Nephron progenitor cell (in vitro differentiated cells): Measurements from ENCODE around the gene C16orf89.

ENCODE experiments used
- DNase-seq: peaks from one replicate; pipeline ENCODE4 v3.0.0; 2021
- H3K27ac Mint-ChIP-seq: 2 replicates; pipeline ENCODE4 v1.8.0; 2021; ENCODE audit warnings: mild to moderate bottlenecking, moderate library complexity, mixed read lengths
- H3K27me3 Mint-ChIP-seq: 2 replicates; pipeline ENCODE4 v1.8.0; 2021; ENCODE audit warnings: mild to moderate bottlenecking, low read depth, mixed read lengths; ENCODE audit not compliant: poor library complexity
- H3K36me3 Mint-ChIP-seq: 2 replicates; pipeline ENCODE4 v1.8.0; 2021; ENCODE audit warnings: low read depth, mixed read lengths
- H3K4me1 Mint-ChIP-seq: 2 replicates; pipeline ENCODE4 v1.8.0; 2021; ENCODE audit warnings: mixed read lengths
- H3K4me3 Mint-ChIP-seq: 2 replicates; pipeline ENCODE4 v1.8.0; 2021; ENCODE audit warnings: mild to moderate bottlenecking, moderate library complexity, mixed read lengths
- H3K9me3 Mint-ChIP-seq: 2 replicates; pipeline ENCODE4 v1.8.0; 2021; ENCODE audit warnings: mild to moderate bottlenecking, moderate library complexity, mixed read lengths
- CTCF ChIP-seq: fragments of 200-600 bp; sonication (generic); IDR thresholded peaks from 2 replicates; pipeline ENCODE4 v1.5.0; 2021; ENCODE audit warnings: antibody characterized with exemption

C16orf89 gene

GRCh38 chr16:5071681-5072333 is 6.1 kb upstream of the C16orf89 start, which contains the start of gene ALG1:
TSS of gene ALG1 (plus strand) at chr16:5071843. CDS start at chr16:5071850, 7 bp downstream.
- Mint-ChIP-seq H3K4me1 (peaks cover 15% of the 10 kb centered on the region), H3K36me3 (peaks cover 12% of the 10 kb centered on the region), H3K9me3 (peaks cover 3% of the 10 kb centered on the region), H3K27ac (peak within 1 kb of the TSS; percentile 89), H3K4me3 (peak within 1 kb of the TSS; percentile 94), H3K27me3 (peaks cover 5% of the 10 kb centered on the region)
- TF ChIP-seq CTCF: no peak
- peak; percentile 90 for DNase-seq

GRCh38 chr16:5071341-5071680 is 5.6 kb upstream of the C16orf89 start:
- Mint-ChIP-seq H3K4me3 (peak overlapping the region; percentile 94), H3K9me3 (peaks cover 3% of the 10 kb centered on the region), H3K27me3 (peaks cover 6% of the 10 kb centered on the region), H3K4me1 (peaks cover 15% of the 10 kb centered on the region), H3K27ac (peak overlapping the region; percentile 89), H3K36me3 (peaks cover 12% of the 10 kb centered on the region)
- TF ChIP-seq CTCF: no peak
- DNase-seq: no peak

GRCh38 chr16:5070431-5071186 is 4.9 kb upstream of the C16orf89 start:
- peaks cover 6% of the 10 kb centered on the region for H3K27me3 Mint-ChIP-seq
- no peak for DNase-seq
- no peak for TF ChIP-seq CTCF
- H3K4me1 Mint-ChIP-seq: peaks cover 15% of the 10 kb centered on the region
- no peak overlapping the region for H3K27ac Mint-ChIP-seq
- peaks cover 12% of the 10 kb centered on the region for H3K36me3 Mint-ChIP-seq
- H3K4me3 Mint-ChIP-seq: no peak overlapping the region
- peaks cover 3% of the 10 kb centered on the region for H3K9me3 Mint-ChIP-seq

GRCh38 chr16:5069854-5070253 is 4.1 kb upstream of the C16orf89 start:
- peaks cover 5% of the 10 kb centered on the region for H3K36me3 Mint-ChIP-seq
- peaks cover 6% of the 10 kb centered on the region for H3K27me3 Mint-ChIP-seq
- peaks cover 3% of the 10 kb centered on the region for H3K9me3 Mint-ChIP-seq
- no peak for TF ChIP-seq CTCF
- no peak overlapping the region for H3K4me3 Mint-ChIP-seq
- no peak for DNase-seq
- peaks cover 22% of the 10 kb centered on the region for H3K4me1 Mint-ChIP-seq
- H3K27ac Mint-ChIP-seq: no peak overlapping the region

- no peaks in the 10 kb centered on the region for H3K36me3 Mint-ChIP-seq
- no peak for DNase-seq
- TF ChIP-seq CTCF: no peak
- H3K27me3 Mint-ChIP-seq: peaks cover 6% of the 10 kb centered on the region
- peaks cover 26% of the 10 kb centered on the region for H3K4me1 Mint-ChIP-seq
- H3K4me3 Mint-ChIP-seq: no peak overlapping the region
- peaks cover 3% of the 10 kb centered on the region for H3K9me3 Mint-ChIP-seq
- no peak overlapping the region for H3K27ac Mint-ChIP-seq
Measured at GRCh38 chr16:5069048-5069447, 3.3 kb upstream of the C16orf89 start.

GRCh38 chr16:5066511-5066910 is 755 bp upstream of the C16orf89 start:
- Mint-ChIP-seq H3K36me3 (no peaks in the 10 kb centered on the region), H3K4me1 (peaks cover 24% of the 10 kb centered on the region), H3K27me3 (peaks cover 9% of the 10 kb centered on the region), H3K4me3 (no peak overlapping the region), H3K27ac (no peak overlapping the region), H3K9me3 (peaks cover 3% of the 10 kb centered on the region)
- no peak for DNase-seq
- TF ChIP-seq CTCF: no peak
